AG08395 (cell line): ENCODE results near the gene RAB6B.

Source experiments
- DNase-seq: peaks from one replicate; pipeline ENCODE4 v3.0.0; 2012; ENCODE audit warnings: mixed read lengths, low spot score

Gene RAB6B

GRCh38 chr3:133856316-133856715, 39.4 kb downstream of the RAB6B start:
- peak; percentile 30 for DNase-seq

- DNase-seq = no peak
Measured at GRCh38 chr3:133855772-133856171, 39.9 kb downstream of the RAB6B start.

- no peak for DNase-seq
Measured at GRCh38 chr3:133855002-133855370, 40.7 kb downstream of the RAB6B start.

GRCh38 chr3:133854264-133855001, 41.2 kb downstream of the RAB6B start:
- DNase-seq = no peak

GRCh38 chr3:133853925-133854227, 41.8 kb downstream of the RAB6B start:
- DNase-seq = no peak

GRCh38 chr3:133853063-133853924, 42.4 kb downstream of the RAB6B start:
- no peak for DNase-seq

GRCh38 chr3:133851931-133852330, 43.8 kb downstream of the RAB6B start:
- DNase-seq = no peak

- DNase-seq = no peak
Measured at GRCh38 chr3:133851266-133851906, 44.3 kb downstream of the RAB6B start.

GRCh38 chr3:133850034-133850433, 45.6 kb downstream of the RAB6B start:
- no peak for DNase-seq

GRCh38 chr3:133849346-133849745, 46.3 kb downstream of the RAB6B start:
- no peak for DNase-seq

GRCh38 chr3:133845127-133845526, 50.6 kb downstream of the RAB6B start:
- DNase-seq = no peak

GRCh38 chr3:133843634-133844033, 52.0 kb downstream of the RAB6B start:
- DNase-seq = peak; percentile 38

- no peak for DNase-seq
Measured at GRCh38 chr3:133842158-133842557, 53.5 kb downstream of the RAB6B start.

- DNase-seq = no peak
Measured at GRCh38 chr3:133841196-133841595, 54.5 kb downstream of the RAB6B start.

GRCh38 chr3:133840767-133841166, 54.9 kb downstream of the RAB6B start:
- no peak for DNase-seq

- no peak for DNase-seq
Measured at GRCh38 chr3:133840055-133840737, 55.5 kb downstream of the RAB6B start.

- DNase-seq = no peak
Measured at GRCh38 chr3:133838916-133839800, 56.5 kb downstream of the RAB6B start.

GRCh38 chr3:133838296-133838789, 57.3 kb downstream of the RAB6B start:
- no peak for DNase-seq

- no peak for DNase-seq
Measured at GRCh38 chr3:133837487-133838295, 58.0 kb downstream of the RAB6B start.

GRCh38 chr3:133836497-133837158, 59.1 kb downstream of the RAB6B start:
- no peak for DNase-seq
